Stimulated activated naive CD8-positive, alpha-beta T cell treated with anti-CD3 and anti-CD28 coated beads, Interleukin-15, amount 100 ng/mL, for 72 hours (primary cell): ENCODE results near the gene PCDHGC3.
A peak's percentile ranks its signal among the peaks of the same experiment; 100 is the strongest.
"Not testable (repeated sequence)": the region's sequence is repeated elsewhere in the genome, so short reads cannot be mapped to it uniquely, and the experiment has no call there.

Experiments used
- ATAC-seq: fragments of 150-1000 bp; cut with Tn5 transposase; 2 replicates; pipeline ENCODE4 v1.10.0; 2021; ENCODE audit warnings: mild to moderate bottlenecking, moderate library complexity
- DNase-seq, 2 donors: peaks; one replicate each; pipeline ENCODE4 v3.0.0; 2021 to 2022
- H3K27ac Mint-ChIP-seq, 2 donors: one replicate each; pipeline ENCODE4 v1.8.0; 2022; ENCODE audit warnings: mild to moderate bottlenecking in 2 of 2, mixed read lengths in 2 of 2, moderate library complexity in 2 of 2
- H3K27me3 Mint-ChIP-seq: one replicate; pipeline ENCODE4 v1.8.0; 2022; ENCODE audit warnings: mixed read lengths
- H3K4me1 Mint-ChIP-seq: one replicate; pipeline ENCODE4 v1.8.0; 2022; ENCODE audit warnings: mild to moderate bottlenecking, mixed read lengths
- H3K4me3 Mint-ChIP-seq, 2 donors: one replicate each; pipeline ENCODE4 v1.8.0; 2022; ENCODE audit warnings: mild to moderate bottlenecking in 2 of 2, mixed read lengths in 2 of 2, moderate library complexity in 1 of 2
- H3K9me3 Mint-ChIP-seq, 2 donors: one replicate each; pipeline ENCODE4 v1.8.0; 2022; ENCODE audit warnings: mixed read lengths in 2 of 2

Gene PCDHGC3

GRCh38 chr5:141475625-141476131 lies at the start of gene PCDHGC3:
PCDHGC3 (plus strand) TSS chr5:141475966; CDS start chr5:141476117, 151 bp downstream.
- H3K4me3 Mint-ChIP-seq: peak within 1 kb of the TSS; percentile 85 to 93
- no peaks in the 10 kb centered on the region for H3K9me3 Mint-ChIP-seq
- H3K27ac Mint-ChIP-seq: no peak within 1 kb of the TSS
- peak in 1 of 2 donors; percentile 55 for DNase-seq
- peak; percentile 89 for ATAC-seq
- peaks cover 74% of the 10 kb centered on the region for H3K27me3 Mint-ChIP-seq
- peaks cover 33% of the 10 kb centered on the region for H3K4me1 Mint-ChIP-seq

GRCh38 chr5:141427783-141428426 lies 47.9 kb upstream of the PCDHGC3 start:
- Mint-ChIP-seq H3K4me1 (peaks cover 20% of the 10 kb centered on the region), H3K9me3 (peaks cover 18 to 38% of the 10 kb centered on the region in 2 donors), H3K4me3 (no peak overlapping the region), H3K27ac (peak overlapping the region in 1 of 2 donors; percentile 15), H3K27me3 (peaks cover 88% of the 10 kb centered on the region)
- no peak for ATAC-seq
- DNase-seq: no peak

GRCh38 chr5:141430332-141431113 lies 45.2 kb upstream of the PCDHGC3 start, which contains the start of gene PCDHGA12:
PCDHGA12 (plus strand) TSS chr5:141430507; CDS start chr5:141430760, 253 bp downstream.
- Mint-ChIP-seq H3K4me1 (peaks cover 20% of the 10 kb centered on the region), H3K27me3 (peaks cover 77% of the 10 kb centered on the region), H3K9me3 (peaks cover 18 to 49% of the 10 kb centered on the region in 2 donors), H3K4me3 (peak within 1 kb of the TSS; percentile 81 to 84), H3K27ac (peak within 1 kb of the TSS; percentile 72 to 76)
- DNase-seq: peak in 1 of 2 donors; percentile 46
- peak; percentile 83 for ATAC-seq

GRCh38 chr5:141431286-141431685 lies 44.5 kb upstream of the PCDHGC3 start:
- peaks cover 20% of the 10 kb centered on the region for H3K4me1 Mint-ChIP-seq
- H3K9me3 Mint-ChIP-seq: peaks cover 18 to 49% of the 10 kb centered on the region in 2 donors

GRCh38 chr5:141432308-141432707 lies 43.5 kb upstream of the PCDHGC3 start:
- H3K27me3 Mint-ChIP-seq: peaks cover 59% of the 10 kb centered on the region
- not testable (repeated sequence) for H3K27ac Mint-ChIP-seq, ATAC-seq, DNase-seq
- H3K4me3 Mint-ChIP-seq: peak overlapping the region; percentile 81 to 84
- peaks cover 20% of the 10 kb centered on the region for H3K4me1 Mint-ChIP-seq
- peaks cover 18 to 49% of the 10 kb centered on the region in 2 donors for H3K9me3 Mint-ChIP-seq

More at GRCh38 chr5:141431286-141431685, 44.5 kb upstream of the PCDHGC3 start:
- Mint-ChIP-seq H3K27ac (peak overlapping the region in 1 of 2 donors; percentile 12), H3K4me3 (peak overlapping the region; percentile 81 to 84), H3K27me3 (peaks cover 69% of the 10 kb centered on the region)
- ATAC-seq (peak; percentile 53), DNase-seq (peak in 1 of 2 donors; percentile 40)

GRCh38 chr5:141432726-141433125 lies 43.0 kb upstream of the PCDHGC3 start:
- ATAC-seq, DNase-seq, H3K4me3 Mint-ChIP-seq: not testable (repeated sequence)
- Mint-ChIP-seq H3K4me1 (peaks cover 20% of the 10 kb centered on the region), H3K27ac (peak overlapping the region in 1 of 2 donors; percentile 55), H3K9me3 (peaks cover 18 to 47% of the 10 kb centered on the region in 2 donors), H3K27me3 (peaks cover 55% of the 10 kb centered on the region)

GRCh38 chr5:141434006-141434405 lies 41.8 kb upstream of the PCDHGC3 start:
- no peak overlapping the region for H3K27ac Mint-ChIP-seq
- ATAC-seq (no peak), DNase-seq (no peak)
- H3K27me3 Mint-ChIP-seq: peaks cover 43% of the 10 kb centered on the region
- no peak overlapping the region for H3K4me3 Mint-ChIP-seq
- peaks cover 14 to 38% of the 10 kb centered on the region in 2 donors for H3K9me3 Mint-ChIP-seq
- H3K4me1 Mint-ChIP-seq: peaks cover 20% of the 10 kb centered on the region

- DNase-seq (no peak), ATAC-seq (no peak)
- Mint-ChIP-seq H3K4me1 (peaks cover under 1% of the 10 kb centered on the region), H3K4me3 (no peak overlapping the region), H3K9me3 (peaks cover 9 to 28% of the 10 kb centered on the region in 2 donors), H3K27me3 (peaks cover 30% of the 10 kb centered on the region), H3K27ac (no peak overlapping the region)
Observed at GRCh38 chr5:141437221-141437620, 38.5 kb upstream of the PCDHGC3 start.

- no peak for DNase-seq
- no peak overlapping the region for H3K27ac Mint-ChIP-seq
- no peaks in the 10 kb centered on the region for H3K4me1 Mint-ChIP-seq
- no peak for ATAC-seq
- no peak overlapping the region for H3K4me3 Mint-ChIP-seq
- H3K9me3 Mint-ChIP-seq: peaks cover 4 to 13% of the 10 kb centered on the region in 2 donors
- peaks cover 24% of the 10 kb centered on the region for H3K27me3 Mint-ChIP-seq
Observed at GRCh38 chr5:141439411-141440141, 36.2 kb upstream of the PCDHGC3 start.

GRCh38 chr5:141440341-141440740 lies 35.4 kb upstream of the PCDHGC3 start:
- Mint-ChIP-seq H3K4me1 (no peaks in the 10 kb centered on the region), H3K27me3 (peaks cover 31% of the 10 kb centered on the region)

GRCh38 chr5:141441571-141442170 lies 34.1 kb upstream of the PCDHGC3 start:
- no peak for ATAC-seq
- peaks cover 45% of the 10 kb centered on the region for H3K27me3 Mint-ChIP-seq

More at GRCh38 chr5:141440341-141440740, 35.4 kb upstream of the PCDHGC3 start:
- DNase-seq (no peak), ATAC-seq (no peak)
- Mint-ChIP-seq H3K27ac (no peak overlapping the region), H3K4me3 (no peak overlapping the region), H3K9me3 (peaks cover 4 to 13% of the 10 kb centered on the region in 2 donors)

GRCh38 chr5:141465351-141465750 lies 10.4 kb upstream of the PCDHGC3 start:
- H3K27me3 Mint-ChIP-seq: peaks cover 16% of the 10 kb centered on the region
- no peak overlapping the region for H3K4me3 Mint-ChIP-seq
- no peaks in the 10 kb centered on the region for H3K4me1 Mint-ChIP-seq
- ATAC-seq (no peak), DNase-seq (no peak)
- no peaks in the 10 kb centered on the region for H3K9me3 Mint-ChIP-seq
- H3K27ac Mint-ChIP-seq: no peak overlapping the region

More at GRCh38 chr5:141441571-141442170, 34.1 kb upstream of the PCDHGC3 start:
- DNase-seq: no peak
- Mint-ChIP-seq H3K4me3 (no peak overlapping the region), H3K9me3 (peaks cover 4 to 13% of the 10 kb centered on the region in 2 donors), H3K27ac (no peak overlapping the region), H3K4me1 (no peaks in the 10 kb centered on the region)

- DNase-seq (peak in 1 of 2 donors; percentile 18), ATAC-seq (peak; percentile 37)
- Mint-ChIP-seq H3K4me1 (peaks cover 33% of the 10 kb centered on the region), H3K4me3 (peak overlapping the region; percentile 85 to 93), H3K9me3 (no peaks in the 10 kb centered on the region), H3K27me3 (peaks cover 80% of the 10 kb centered on the region), H3K27ac (no peak overlapping the region)
Observed at GRCh38 chr5:141476132-141476911, 556 bp downstream of the PCDHGC3 start.

GRCh38 chr5:141477044-141477575 lies 1.3 kb downstream of the PCDHGC3 start:
- H3K9me3 Mint-ChIP-seq: no peaks in the 10 kb centered on the region
- H3K27ac Mint-ChIP-seq: no peak overlapping the region
- peaks cover 84% of the 10 kb centered on the region for H3K27me3 Mint-ChIP-seq
- ATAC-seq (no peak), DNase-seq (no peak)
- H3K4me3 Mint-ChIP-seq: peak overlapping the region; percentile 85 to 93
- peaks cover 33% of the 10 kb centered on the region for H3K4me1 Mint-ChIP-seq
